ENCODE results near the gene AGBL5. TPM values are rescaled to one million over a fixed set of nuclear protein-coding genes. Genes with fewer than 3 reads are reported as not detected.

The AGBL5 gene
- total and polyA plus RNA-seq, 2 of the 13 experiments (the other 11 are each of a cell fraction or from before 2014, with no cell fraction given) = 55.9 to 73.3 TPM

DNA sequence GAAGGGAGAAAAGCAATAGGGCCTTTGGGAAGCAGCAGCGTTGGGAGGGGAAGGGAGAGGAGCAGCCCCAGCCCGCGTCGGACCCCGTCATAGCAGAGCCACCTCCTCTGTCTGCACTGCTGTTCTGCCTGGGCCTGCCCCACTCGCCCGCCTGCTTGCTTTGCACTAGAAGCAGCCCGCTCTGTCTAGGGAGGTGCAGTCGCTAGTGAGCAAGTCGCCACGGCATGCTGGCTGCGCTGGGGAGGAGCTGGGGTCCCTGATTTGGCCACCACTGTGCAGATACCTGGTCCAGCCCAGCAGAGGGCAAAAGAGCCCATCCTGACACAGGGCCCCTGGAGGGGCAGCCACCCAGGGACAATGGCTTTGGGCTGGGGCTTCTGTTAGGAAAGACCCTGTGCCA lies 26.7 kb upstream of the AGBL5 start:
- DNase-seq (ENCODE audit: low spot score) (no peak), ATAC-seq (peak; percentile 46), FAIRE-seq (no peak)
- Histone ChIP-seq H3K4me2 (ENCODE audit: low read depth, low read length) (no peak overlapping the region), H3K36me3 (replicated peaks in 1 of 2; ENCODE audit: control insufficient read depth in 1 of 2, insufficient read depth in 2 of 2, low read length in 2 of 2) (peaks cover 3 to 20% of the 10 kb centered on the region in 2 experiments; a peak in 3 of 5 replicates), H4K20me1 (ENCODE audit: insufficient read depth, low read length) (no peaks in the 10 kb centered on the region), H3K4me3 (replicated peaks in 1 of 3; ENCODE audit: insufficient read depth in 1 of 3, low read depth in 2 of 3, low read length in 3 of 3) (no peak overlapping the region), H3K79me2 (ENCODE audit: insufficient read depth, low read length) (no peaks in the 10 kb centered on the region), H3K27ac (ENCODE audit: extremely low read length, insufficient read depth, low read length) (no peak overlapping the region), H3K4me1 (ENCODE audit: insufficient read depth, low read length) (peaks cover 33% of the 10 kb centered on the region), H3K9ac (ENCODE audit: insufficient read depth, low read depth, low read length) (no peak overlapping the region), H3K9me3 (ENCODE audit: low read length) (no peaks in the 10 kb centered on the region), H3K27me3 (ENCODE audit: control insufficient read depth in 1 of 2, insufficient read depth in 2 of 2, low read length in 2 of 2) (no peaks in the 10 kb centered on the region), H2AFZ (ENCODE audit: low read length) (no peak overlapping the region)
- in situ Hi-C loops (cut with HindIII; ENCODE audit: extremely low pct_ligation_motif_present, low pct_unique_long_range_greater_than_20kb) (no loop called here), intact Hi-C loops (cut with micrococcal nuclease; ENCODE audit: unreplicated experiment) (no loop called here)
- POLR2A ChIA-PET = no interaction called here
- CTCF ChIA-PET (ENCODE audit: low intra/inter-chr PET ratio, low total read pairs) = no interaction called here
- TF ChIP-seq CTCF (CRISPR knock-in tag; IDR thresholded peaks at IDR 0.05) (peak; percentile 17; the same call in 1 of the 2 replicates), ZBTB33 (CRISPR knock-in tag; IDR thresholded peaks at IDR 0.05) (peak; percentile 78), MXD3 (CRISPR knock-in tag; IDR thresholded peaks at IDR 0.05) (no peak), STAG1 (CRISPR knock-in tag; IDR thresholded peaks at IDR 0.05) (peak; percentile 32)
- no TSS peak for BruUV-seq (replicated peaks)
- 82% methylated on average over 5 of the region's 12 CpGs for WGBS (ENCODE audit: low lambda C conversion rate)

Measured in HepG2 (cell line).